DOHH2 (cell line): Measurements from ENCODE around the gene FA2H.

Experiments
- H3F3A ChIP-seq: fragments of 200-600 bp; sonication (generic), shearing (Covaris generic); 2 replicates; pipeline ENCODE4 v1.6.0; 2016; ENCODE audit warnings: antibody characterized with exemption, mild to moderate bottlenecking; ENCODE audit not compliant: control insufficient read depth, insufficient read depth
- H3K27ac ChIP-seq: fragments of 200-600 bp; sonication (generic); 2 replicates; pipeline ENCODE4 v1.5.1; 2014; ENCODE audit warnings: low read depth, mild to moderate bottlenecking, low read length, moderate library complexity
- H3K27me3 ChIP-seq: fragments of 200-600 bp; sonication (generic); 2 replicates; pipeline ENCODE4 v1.6.1; 2014; ENCODE audit warnings: mild to moderate bottlenecking, low read length, mixed read lengths; ENCODE audit not compliant: control insufficient read depth
- H3K36me3 ChIP-seq: fragments of 200-600 bp; sonication (generic); 2 replicates; pipeline ENCODE4 v1.6.1; 2014; ENCODE audit warnings: mild to moderate bottlenecking, low read length, moderate library complexity, mixed read lengths; ENCODE audit not compliant: control insufficient read depth
- H3K4me1 ChIP-seq: fragments of 200-600 bp; sonication (generic); 2 replicates; pipeline ENCODE4 v1.6.1; 2014; ENCODE audit warnings: mild to moderate bottlenecking, low read length, mixed read lengths; ENCODE audit not compliant: control insufficient read depth
- H3K4me2 ChIP-seq: fragments of 200-600 bp; sonication (generic); 2 replicates; pipeline ENCODE4 v1.6.0; 2014; ENCODE audit warnings: mild to moderate bottlenecking, low read length, moderate library complexity
- H3K4me3 ChIP-seq: fragments of 200-600 bp; sonication (generic); 2 replicates; pipeline ENCODE4 v1.5.1; 2014; ENCODE audit warnings: mild to moderate bottlenecking, low read length, mixed read lengths
- H3K79me2 ChIP-seq: fragments of 200-600 bp; sonication (generic); 2 replicates; pipeline ENCODE4 v1.6.1; 2014; ENCODE audit warnings: mild to moderate bottlenecking, low read length, mixed read lengths; ENCODE audit not compliant: control insufficient read depth
- H3K9me2 ChIP-seq: fragments of 200-600 bp; sonication (generic); replicated peaks from 2 replicates; pipeline ENCODE4 v1.6.1; 2014; ENCODE audit warnings: mild to moderate bottlenecking, low read length, mixed read lengths; ENCODE audit not compliant: control insufficient read depth
- H3K9me3 ChIP-seq: fragments of 200-600 bp; sonication (generic); 2 replicates; pipeline ENCODE4 v1.6.1; 2014; ENCODE audit warnings: antibody characterized with exemption, low read length, mixed read lengths; ENCODE audit not compliant: control insufficient read depth, insufficient read depth
- H4K20me1 ChIP-seq: fragments of 200-600 bp; sonication (generic); 2 replicates; pipeline ENCODE4 v1.6.0; 2014; ENCODE audit warnings: low read depth, mild to moderate bottlenecking, antibody characterized with exemption, low read length, moderate library complexity; ENCODE audit not compliant: control insufficient read depth, insufficient read depth
- EZH2phosphoT487 ChIP-seq: fragments of 200-600 bp; sonication (generic); IDR thresholded peaks from 2 replicates; pipeline ENCODE4 v1.6.1; 2017; ENCODE audit warnings: borderline replicate concordance, mild to moderate bottlenecking, antibody characterized with exemption, low read length, moderate library complexity, mixed read lengths
- TF ChIP-seq, protein P1 (sequence below): fragments of 200-600 bp; sonication (generic); IDR thresholded peaks from one replicate; pipeline ENCODE4 v1.5.1; 2014; ENCODE audit warnings: antibody characterized with exemption, mild to moderate bottlenecking, low read depth, low read length; ENCODE audit not compliant: poor library complexity, severe bottlenecking

Gene FA2H

GRCh38 chr16:74773446-74774222 lies 986 bp downstream of the FA2H start:
- Histone ChIP-seq H3K4me1 (peaks cover 22% of the 10 kb centered on the region), H3K36me3 (no peaks in the 10 kb centered on the region), H3K79me2 (no peaks in the 10 kb centered on the region), H3F3A (no peaks in the 10 kb centered on the region), H4K20me1 (no peaks in the 10 kb centered on the region; the same call in 1 of the 2 replicates), H3K27me3 (peaks cover 17% of the 10 kb centered on the region), H3K9me2 (no peaks in the 10 kb centered on the region), H3K4me2 (peak overlapping the region; percentile 63; the same call in 1 of the 2 replicates), H3K27ac (no peak overlapping the region), H3K4me3 (peak overlapping the region; percentile 57; the same call in 1 of the 2 replicates), H3K9me3 (no peaks in the 10 kb centered on the region)
- TF ChIP-seq, protein P1, sequence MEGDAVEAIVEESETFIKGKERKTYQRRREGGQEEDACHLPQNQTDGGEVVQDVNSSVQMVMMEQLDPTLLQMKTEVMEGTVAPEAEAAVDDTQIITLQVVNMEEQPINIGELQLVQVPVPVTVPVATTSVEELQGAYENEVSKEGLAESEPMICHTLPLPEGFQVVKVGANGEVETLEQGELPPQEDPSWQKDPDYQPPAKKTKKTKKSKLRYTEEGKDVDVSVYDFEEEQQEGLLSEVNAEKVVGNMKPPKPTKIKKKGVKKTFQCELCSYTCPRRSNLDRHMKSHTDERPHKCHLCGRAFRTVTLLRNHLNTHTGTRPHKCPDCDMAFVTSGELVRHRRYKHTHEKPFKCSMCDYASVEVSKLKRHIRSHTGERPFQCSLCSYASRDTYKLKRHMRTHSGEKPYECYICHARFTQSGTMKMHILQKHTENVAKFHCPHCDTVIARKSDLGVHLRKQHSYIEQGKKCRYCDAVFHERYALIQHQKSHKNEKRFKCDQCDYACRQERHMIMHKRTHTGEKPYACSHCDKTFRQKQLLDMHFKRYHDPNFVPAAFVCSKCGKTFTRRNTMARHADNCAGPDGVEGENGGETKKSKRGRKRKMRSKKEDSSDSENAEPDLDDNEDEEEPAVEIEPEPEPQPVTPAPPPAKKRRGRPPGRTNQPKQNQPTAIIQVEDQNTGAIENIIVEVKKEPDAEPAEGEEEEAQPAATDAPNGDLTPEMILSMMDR = no peak
- no peak for TF ChIP-seq EZH2phosphoT487

- Histone ChIP-seq H3F3A (no peaks in the 10 kb centered on the region), H3K4me1 (peaks cover 22% of the 10 kb centered on the region), H3K79me2 (no peaks in the 10 kb centered on the region), H3K36me3 (no peaks in the 10 kb centered on the region), H4K20me1 (no peaks in the 10 kb centered on the region; the same call in 1 of the 2 replicates), H3K9me3 (no peaks in the 10 kb centered on the region), H3K9me2 (no peaks in the 10 kb centered on the region), H3K4me3 (peak overlapping the region; percentile 33; the same call in 1 of the 2 replicates), H3K27ac (no peak overlapping the region), H3K4me2 (peak overlapping the region; percentile 42), H3K27me3 (peaks cover 21% of the 10 kb centered on the region)
- TF ChIP-seq, protein P1 = no peak
- TF ChIP-seq EZH2phosphoT487 = no peak
Measured at GRCh38 chr16:74771656-74772315, 2.8 kb downstream of the FA2H start.

GRCh38 chr16:74770831-74771526 lies 3.6 kb downstream of the FA2H start:
- Histone ChIP-seq H3K4me2 (no peak overlapping the region), H3K36me3 (no peaks in the 10 kb centered on the region), H3F3A (no peaks in the 10 kb centered on the region), H3K27ac (no peak overlapping the region), H4K20me1 (no peaks in the 10 kb centered on the region; the same call in 1 of the 2 replicates), H3K79me2 (no peaks in the 10 kb centered on the region), H3K4me3 (no peak overlapping the region), H3K4me1 (peaks cover 22% of the 10 kb centered on the region), H3K9me2 (no peaks in the 10 kb centered on the region), H3K9me3 (no peaks in the 10 kb centered on the region), H3K27me3 (peaks cover 21% of the 10 kb centered on the region)
- TF ChIP-seq, protein P1 = no peak
- no peak for TF ChIP-seq EZH2phosphoT487
